Endothelial cell of umbilical vein (primary cell): ENCODE measurements around the gene ACE. TPM values are rescaled to one million over a fixed set of nuclear protein-coding genes. Genes with fewer than 3 reads are reported as not detected.

Source experiments
- BruUV-seq: library from RNA; stranded (reverse); fragments of 400-500 nt; replicated peaks from 2 replicates; lab custom pipeline; 2021; lab: Mats Ljungman, UMichigan
- CTCF ChIA-PET: fragments of 300-600, 350-600 bp; sonication (Branson Sonifier 250); formaldehyde crosslinking; loops from one replicate; lab custom pipeline; 2021; ENCODE audit warnings: antibody characterized with exemption, inconsistent platforms; lab: Charles Lee
- POLR2A ChIA-PET: fragments of 300-600, 350-600 bp; sonication (Branson Sonifier 250); formaldehyde crosslinking; loops from one replicate; lab custom pipeline; 2021; ENCODE audit warnings: antibody characterized with exemption, inconsistent platforms; lab: Charles Lee
- DNase-seq: peaks from one replicate; pipeline ENCODE4 v3.0.0-alpha.2; 2011; ENCODE audit warnings: low read depth, low spot score
- FAIRE-seq: peaks from 2 replicates; lab custom pipeline; 2011; peaks lifted over from hg19 to GRCh38; lab: Jason Lieb, UNC
- H2AFZ ChIP-seq: 2 replicates; pipeline ENCODE4 v1.6.0; 2012; ENCODE audit warnings: low read depth, low read length, control low read depth, inconsistent platforms
- H3K27ac ChIP-seq: 2 replicates; pipeline ENCODE4 v1.5.1; 2011; ENCODE audit warnings: low read depth, mild to moderate bottlenecking, control low read depth, low read length, moderate library complexity; ENCODE audit not compliant: insufficient read depth
- H3K27me3 ChIP-seq, 2 experiments: 2 replicates each; pipeline versions ENCODE4 v1.6.0 to v1.6.1; 2011; ENCODE audit warnings: low read length in 2 of 2, mixed read lengths in 1 of 2; ENCODE audit not compliant: control insufficient read depth in 2 of 2, insufficient read depth in 2 of 2
- H3K36me3 ChIP-seq, 2 experiments: 2 replicates in 1 of 2; 3 replicates in 1 of 2; pipeline ENCODE4 v1.5.1; 2011; ENCODE audit warnings: low read length in 2 of 2, mild to moderate bottlenecking in 1 of 2, moderate library complexity in 1 of 2; ENCODE audit not compliant: control insufficient read depth in 2 of 2, insufficient read depth in 2 of 2; ENCODE audit errors: extremely low read depth in 1 of 2
- H3K4me1 ChIP-seq: 3 replicates; pipeline ENCODE4 v1.5.1; 2011; ENCODE audit warnings: mild to moderate bottlenecking, low read length; ENCODE audit not compliant: control insufficient read depth, insufficient read depth; ENCODE audit errors: extremely low read depth
- H3K4me2 ChIP-seq: 2 replicates; pipeline ENCODE4 v1.6.1; 2011; ENCODE audit warnings: low read length, control low read depth, mixed read lengths; ENCODE audit not compliant: insufficient read depth
- H3K4me3 ChIP-seq, 3 experiments: fragments of 200-600 bp in 1 of 3; sonication (generic), shearing (Covaris generic) in 1 of 3; replicated peaks in 1 of 3; 2 replicates each; pipeline ENCODE4 v1.5.1; 2011 to 2016; ENCODE audit warnings: control low read depth in 3 of 3, low read length in 3 of 3, mild to moderate bottlenecking in 2 of 3, inconsistent platforms in 1 of 3, low read depth in 1 of 3, moderate library complexity in 1 of 3; ENCODE audit not compliant: insufficient read depth in 1 of 3
- H3K79me2 ChIP-seq: 2 replicates; pipeline ENCODE4 v1.6.0; 2012; ENCODE audit warnings: low read length, inconsistent platforms; ENCODE audit not compliant: control insufficient read depth, insufficient read depth
- H3K9ac ChIP-seq: replicated peaks from 2 replicates; pipeline ENCODE3; 2011; ENCODE audit warnings: low read length, control low read depth; ENCODE audit not compliant: insufficient read depth; ENCODE audit errors: extremely low read depth
- H3K9me1 ChIP-seq: replicated peaks from 3 replicates; pipeline ENCODE4 v1.6.0; 2011; ENCODE audit warnings: mild to moderate bottlenecking, low read length; ENCODE audit not compliant: control insufficient read depth, insufficient read depth; ENCODE audit errors: extremely low read depth
- H3K9me3 ChIP-seq: replicated peaks from 2 replicates; pipeline ENCODE4 v1.5.1; 2012; ENCODE audit warnings: low read length, inconsistent platforms; ENCODE audit not compliant: control insufficient read depth, insufficient read depth
- H4K20me1 ChIP-seq: replicated peaks from 2 replicates; pipeline ENCODE3; 2011; ENCODE audit warnings: mild to moderate bottlenecking, low read length; ENCODE audit not compliant: control insufficient read depth, insufficient read depth; ENCODE audit errors: extremely low read depth
- EZH2 ChIP-seq: IDR thresholded peaks from 2 replicates; pipeline ENCODE4 v1.6.1; 2012; ENCODE audit warnings: borderline replicate concordance, low read depth, mild to moderate bottlenecking, moderate library complexity, low read length, inconsistent platforms; ENCODE audit not compliant: severe bottlenecking
- FOS ChIP-seq: IDR thresholded peaks from 2 replicates; pipeline ENCODE4 v1.6.1; 2011; ENCODE audit warnings: mild to moderate bottlenecking, low read length, moderate library complexity, borderline replicate concordance; ENCODE audit not compliant: insufficient read depth
- GATA2 ChIP-seq: IDR thresholded peaks from 2 replicates; pipeline ENCODE4 v1.7.0; 2011; ENCODE audit warnings: low read depth, mild to moderate bottlenecking, moderate library complexity, mixed read lengths, low read length; ENCODE audit not compliant: insufficient read length, insufficient read depth
- JUN ChIP-seq: IDR thresholded peaks from 2 replicates; pipeline ENCODE4 v1.6.1; 2011; ENCODE audit warnings: borderline replicate concordance, low read depth; ENCODE audit not compliant: insufficient read length, insufficient read depth
- MYC ChIP-seq: IDR thresholded peaks from one replicate; pipeline ENCODE4 v1.6.1; 2011; ENCODE audit warnings: mild to moderate bottlenecking, low read depth, low read length
- POLR2A ChIP-seq: IDR thresholded peaks from 2 replicates; pipeline ENCODE4 v1.6.1; 2012; ENCODE audit warnings: low read depth, mild to moderate bottlenecking, control low read depth, low read length
- POLR2AphosphoS5 ChIP-seq: IDR thresholded peaks from 2 replicates; pipeline ENCODE4 v1.6.1; 2012; ENCODE audit warnings: low read depth, mild to moderate bottlenecking, control low read depth, low read length, moderate library complexity; ENCODE audit not compliant: insufficient read depth
- dilution Hi-C: fragments of 300-500 bp; cut with MboI; formaldehyde crosslinking; loops from one replicate; pipeline ENCODE4 v1.15.0; 2019; ENCODE audit warnings: low sequenced_read_pairs; ENCODE audit not compliant: extremely low pct_ligation_motif_present
- intact Hi-C: fragments of 100-400 bp; cut with micrococcal nuclease; formaldehyde crosslinking; loops from one replicate; pipeline ENCODE4 v1.10.0; 2022
- polyA plus RNA-seq, 4 experiments: library from polyadenylated mRNA; depleted of rRNA in 3 of 4; stranded (reverse) in 3 of 4; unstranded in 1 of 4; fragments of >200 nt; gene quantifications; 2 replicates each; pipeline versions ENCODE4 v1.2.1 to v1.2.3, GENCODE V29; 2011 to 2012; ENCODE audit warnings: missing spikeins in 1 of 4
- total RNA-seq: library from RNA; stranded (reverse); gene quantifications from 2 replicates; pipeline ENCODE4 v1.2.3, GENCODE V29; 2021
- TF ChIP-seq, protein P1 (sequence below), 2 donors: IDR thresholded peaks; 1 replicate in 1 of 2; 2 replicates in 1 of 2; pipeline ENCODE4 v1.5.1; 2011; ENCODE audit warnings: low read length in 2 of 2, mild to moderate bottlenecking in 2 of 2, moderate library complexity in 2 of 2, control low read depth in 1 of 2, inconsistent platforms in 1 of 2, low read depth in 1 of 2; ENCODE audit not compliant: insufficient read depth in 1 of 2; ENCODE audit errors: extremely low read depth in 1 of 2
- TF ChIP-seq, protein P2 (sequence below): IDR thresholded peaks from 2 replicates; pipeline ENCODE4 v1.6.1; 2011; ENCODE audit not compliant: insufficient read depth, insufficient read length

Gene ACE
- total and polyA plus RNA-seq, 2 donors (not counting 3 experiments of a cell fraction or from before 2014, with no cell fraction given): 63.4 to 207 TPM

DNA sequence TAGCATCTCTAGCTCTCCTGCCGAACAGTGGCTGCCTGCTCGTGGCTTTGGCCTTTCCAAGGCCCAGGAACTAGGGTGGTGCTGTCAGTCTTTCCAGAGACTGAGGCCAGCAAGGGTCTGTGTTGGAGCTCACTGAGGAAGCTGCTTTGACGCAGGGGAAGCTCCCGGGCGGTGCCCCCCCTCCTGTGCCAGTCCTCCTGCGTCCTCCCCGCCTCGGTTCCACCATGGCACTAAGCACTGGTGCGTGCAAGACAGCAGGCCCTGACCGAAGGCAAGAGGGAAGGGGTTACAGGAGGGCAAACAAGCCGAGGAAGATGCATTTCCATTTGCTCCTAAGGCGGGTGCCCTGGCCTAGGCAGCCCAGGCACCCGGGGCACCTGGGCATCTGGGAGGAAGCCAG, 35.2 kb upstream of the ACE start:
- Histone ChIP-seq H3K27ac (no peak overlapping the region), H3K4me3 (no peak overlapping the region), H3K4me1 (peaks cover 8% of the 10 kb centered on the region), H2AFZ (no peak overlapping the region), H3K9me3 (no peaks in the 10 kb centered on the region), H3K27me3 (no peaks in the 10 kb centered on the region), H3K9ac (no peak overlapping the region), H4K20me1 (no peaks in the 10 kb centered on the region), H3K4me2 (no peak overlapping the region), H3K36me3 (no peaks in the 10 kb centered on the region), H3K9me1 (no peaks in the 10 kb centered on the region), H3K79me2 (no peaks in the 10 kb centered on the region)
- POLR2A ChIA-PET: no interaction called here
- CTCF ChIA-PET: interaction anchor here (0.8 to 2.3 kb wide), 3 partner anchors 16 to 37 kb away, joined by 5 to 17 read pairs (median 6); no protein-coding TSS in a partner anchor
- dilution Hi-C loops (no loop called here), intact Hi-C loops (no loop called here)
- no peak for TF ChIP-seq JUN
- TF ChIP-seq, protein P1, sequence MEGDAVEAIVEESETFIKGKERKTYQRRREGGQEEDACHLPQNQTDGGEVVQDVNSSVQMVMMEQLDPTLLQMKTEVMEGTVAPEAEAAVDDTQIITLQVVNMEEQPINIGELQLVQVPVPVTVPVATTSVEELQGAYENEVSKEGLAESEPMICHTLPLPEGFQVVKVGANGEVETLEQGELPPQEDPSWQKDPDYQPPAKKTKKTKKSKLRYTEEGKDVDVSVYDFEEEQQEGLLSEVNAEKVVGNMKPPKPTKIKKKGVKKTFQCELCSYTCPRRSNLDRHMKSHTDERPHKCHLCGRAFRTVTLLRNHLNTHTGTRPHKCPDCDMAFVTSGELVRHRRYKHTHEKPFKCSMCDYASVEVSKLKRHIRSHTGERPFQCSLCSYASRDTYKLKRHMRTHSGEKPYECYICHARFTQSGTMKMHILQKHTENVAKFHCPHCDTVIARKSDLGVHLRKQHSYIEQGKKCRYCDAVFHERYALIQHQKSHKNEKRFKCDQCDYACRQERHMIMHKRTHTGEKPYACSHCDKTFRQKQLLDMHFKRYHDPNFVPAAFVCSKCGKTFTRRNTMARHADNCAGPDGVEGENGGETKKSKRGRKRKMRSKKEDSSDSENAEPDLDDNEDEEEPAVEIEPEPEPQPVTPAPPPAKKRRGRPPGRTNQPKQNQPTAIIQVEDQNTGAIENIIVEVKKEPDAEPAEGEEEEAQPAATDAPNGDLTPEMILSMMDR (IDR thresholded peaks at IDR 0.05; ENCODE audit: extremely low read depth in 1 of 2, insufficient read depth in 1 of 2, low read depth in 1 of 2, low read length in 2 of 2): no peak
- no peak for TF ChIP-seq FOS
- TF ChIP-seq EZH2: no peak
- TF ChIP-seq MYC: no peak
- DNase-seq: no peak
- FAIRE-seq: no peak
- BruUV-seq: no TSS peak

DNA sequence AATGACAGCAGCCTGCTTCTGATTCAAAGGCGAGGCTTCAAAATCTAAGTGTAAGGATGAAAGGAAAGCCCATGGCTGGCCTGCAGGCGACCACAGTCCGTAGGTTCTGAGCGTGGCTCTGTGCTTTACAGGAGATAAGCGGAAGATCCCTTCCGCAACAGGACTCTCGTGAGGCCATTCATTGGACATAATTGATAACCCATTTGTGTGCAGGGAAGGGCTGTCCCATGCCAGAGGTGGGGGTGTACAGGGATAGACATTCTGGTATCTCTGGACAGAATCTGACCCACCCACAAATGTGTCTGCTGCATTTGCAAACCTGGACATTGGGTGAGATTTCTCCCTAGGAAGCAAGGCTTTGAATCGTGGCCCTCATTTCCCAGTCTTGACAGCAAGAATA, 34.8 kb upstream of the ACE start:
- FAIRE-seq: no peak
- Histone ChIP-seq H3K4me2 (no peak overlapping the region), H3K4me1 (peaks cover 12% of the 10 kb centered on the region), H2AFZ (no peak overlapping the region), H3K9me3 (no peaks in the 10 kb centered on the region), H3K27ac (no peak overlapping the region), H3K27me3 (no peaks in the 10 kb centered on the region), H3K4me3 (no peak overlapping the region), H3K9me1 (no peaks in the 10 kb centered on the region), H3K9ac (no peak overlapping the region), H4K20me1 (no peaks in the 10 kb centered on the region), H3K36me3 (no peaks in the 10 kb centered on the region), H3K79me2 (no peaks in the 10 kb centered on the region)
- DNase-seq: no peak
- POLR2A ChIA-PET: no interaction called here
- TF ChIP-seq MYC (no peak), POLR2AphosphoS5 (no peak), FOS (no peak), JUN (no peak), POLR2A (no peak), GATA2 (no peak), EZH2 (no peak)
- TF ChIP-seq, protein P2, sequence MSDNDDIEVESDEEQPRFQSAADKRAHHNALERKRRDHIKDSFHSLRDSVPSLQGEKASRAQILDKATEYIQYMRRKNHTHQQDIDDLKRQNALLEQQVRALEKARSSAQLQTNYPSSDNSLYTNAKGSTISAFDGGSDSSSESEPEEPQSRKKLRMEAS: no peak
- TF ChIP-seq, protein P1 (IDR thresholded peaks at IDR 0.05; ENCODE audit: extremely low read depth in 1 of 2, insufficient read depth in 1 of 2, low read depth in 1 of 2, low read length in 2 of 2): no peak
- dilution Hi-C loops (no loop called here), intact Hi-C loops (no loop called here)
- CTCF ChIA-PET: interaction anchor here (1.6 to 7.4 kb wide), 3 partner anchors 16 to 36 kb away, joined by 5 to 134 read pairs (median 66); partner anchors contain the start of gene ACE
- no TSS peak for BruUV-seq
